NB4 (cell line): Measurements from ENCODE around the gene NANOS3.
A peak's percentile ranks its signal among the peaks of the same experiment; 100 is the strongest.
"Not testable (repeated sequence)": the region's sequence is repeated elsewhere in the genome, so short reads cannot be mapped to it uniquely, and the experiment has no call there.

Source experiments
- DNase-seq: peaks from one replicate; pipeline ENCODE4 v3.0.0; 2010; ENCODE audit warnings: low read depth
- H3K4me3 ChIP-seq: one replicate; pipeline ENCODE4 v1.5.1; 2011; ENCODE audit warnings: mild to moderate bottlenecking, low read depth, low read length, moderate library complexity
- CTCF ChIP-seq: IDR thresholded peaks from one replicate; pipeline ENCODE4 v1.5.1; 2012; ENCODE audit warnings: low read depth, low read length
- MAX ChIP-seq: IDR thresholded peaks from 2 replicates; pipeline ENCODE4 v1.6.1; 2011; ENCODE audit warnings: low read depth, low read length
- MYC ChIP-seq: IDR thresholded peaks from 2 replicates; pipeline ENCODE4 v1.6.1; 2011; ENCODE audit warnings: low read depth, low read length
- POLR2A ChIP-seq: IDR thresholded peaks from 2 replicates; pipeline ENCODE4 v1.6.1; 2011; ENCODE audit warnings: mild to moderate bottlenecking; ENCODE audit not compliant: insufficient read length; ENCODE audit errors: extremely low read depth

Gene NANOS3

DNA sequence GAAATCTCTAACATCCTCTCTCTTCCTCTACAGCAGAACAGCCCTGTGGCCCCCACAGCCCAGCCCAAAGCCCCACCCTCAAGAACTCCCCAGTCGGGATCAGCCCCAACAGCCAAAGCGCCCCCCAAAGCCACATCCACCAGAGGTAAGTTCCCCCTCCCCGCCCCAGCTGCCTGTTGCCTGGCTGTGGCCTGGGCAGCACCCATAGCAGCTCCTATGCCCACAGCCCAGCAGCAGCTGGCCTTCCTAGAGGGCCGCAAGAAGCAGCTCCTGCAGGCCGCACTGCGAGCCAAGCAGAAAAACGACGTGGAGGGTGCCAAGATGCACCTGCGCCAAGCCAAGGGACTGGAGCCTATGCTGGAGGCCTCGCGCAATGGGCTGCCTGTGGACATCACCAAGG, 43.6 kb downstream of the NANOS3 start:
- H3K4me3 ChIP-seq: no peak overlapping the region
- no peak for DNase-seq
- TF ChIP-seq MAX (no peak), MYC (no peak), POLR2A (no peak), CTCF (no peak)

DNA sequence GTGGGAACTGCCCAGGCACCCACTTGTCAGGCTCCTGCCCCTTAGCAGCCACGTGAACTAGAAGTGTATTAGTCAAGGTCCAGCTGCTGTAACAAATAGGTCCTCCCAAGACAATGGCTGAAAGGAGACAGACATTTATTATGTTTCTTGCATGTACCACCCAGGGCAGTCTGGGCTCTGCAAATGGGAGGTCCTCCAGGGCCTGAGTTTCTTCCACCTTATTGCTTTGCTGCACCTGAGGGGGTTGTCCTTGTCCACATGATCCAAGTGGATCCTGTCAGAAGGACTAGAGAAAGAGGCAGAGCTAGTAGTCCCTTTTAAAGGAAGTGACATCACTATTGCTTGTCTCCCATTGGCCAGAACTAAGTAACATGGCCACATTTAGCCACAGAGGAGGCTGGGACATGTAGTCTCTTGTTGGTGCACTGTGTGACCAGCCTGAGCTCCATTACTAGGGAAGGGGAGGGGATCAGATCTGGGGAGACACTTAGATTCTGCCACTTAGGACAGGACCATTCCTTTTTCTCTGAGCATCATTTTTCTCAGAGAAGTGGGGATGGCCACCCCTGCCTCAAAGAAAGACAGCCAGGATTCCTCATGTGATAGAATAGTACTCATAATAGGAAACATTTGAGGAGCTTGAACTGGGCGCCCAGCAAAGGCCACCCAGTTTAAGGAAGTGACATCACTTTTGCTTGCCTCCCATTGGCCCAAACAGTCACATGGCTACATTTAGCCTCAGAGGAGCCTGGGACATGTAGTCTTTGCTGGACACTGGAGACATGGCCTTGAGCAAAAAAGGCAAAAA, 44.2 kb downstream of the NANOS3 start:
- H3K4me3 ChIP-seq: no peak overlapping the region
- no peak for TF ChIP-seq CTCF
- TF ChIP-seq MAX: peak; percentile 69; the same call in 1 of the 2 replicates
- no peak for TF ChIP-seq POLR2A
- no peak for TF ChIP-seq MYC
- peak; percentile 80 for DNase-seq

GRCh38 chr19:13922118-13922517, 45.2 kb downstream of the NANOS3 start:
- DNase-seq, H3K4me3 ChIP-seq: not testable (repeated sequence)

GRCh38 chr19:13923194-13923987, 46.5 kb downstream of the NANOS3 start:
- no peak for TF ChIP-seq MYC
- no peak for TF ChIP-seq MAX
- no peak for TF ChIP-seq POLR2A
- TF ChIP-seq CTCF: no peak
- no peak overlapping the region for H3K4me3 ChIP-seq
- DNase-seq: no peak

- no peak overlapping the region for H3K4me3 ChIP-seq
- TF ChIP-seq POLR2A: no peak
- no peak for TF ChIP-seq CTCF
- TF ChIP-seq MYC: no peak
- DNase-seq: no peak
Measured at GRCh38 chr19:13926010-13926409, 49.1 kb downstream of the NANOS3 start.

DNA sequence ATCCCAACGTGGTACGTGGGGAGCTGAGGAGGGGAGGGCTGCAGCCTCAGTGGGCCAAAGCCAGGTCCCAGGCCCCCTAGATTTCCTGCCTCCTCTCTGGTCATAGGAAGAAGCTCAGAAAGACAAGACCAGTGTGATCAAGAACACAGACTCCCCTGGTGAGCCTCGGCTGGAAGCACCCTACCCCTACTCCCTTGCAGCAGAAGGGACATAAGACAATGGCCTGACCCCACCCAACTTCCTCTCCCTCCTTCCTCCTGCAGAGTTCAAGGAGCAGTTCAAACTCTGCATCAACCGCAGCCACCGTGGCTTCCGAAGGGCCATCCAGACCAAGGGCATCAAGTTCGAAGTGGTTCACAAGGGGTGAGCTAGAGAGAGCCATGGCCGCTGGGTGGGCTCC, 49.8 kb downstream of the NANOS3 start:
- peak; percentile 42 for DNase-seq
- H3K4me3 ChIP-seq: no peak overlapping the region
- TF ChIP-seq MAX (no peak), MYC (no peak), CTCF (no peak), POLR2A (no peak)
